Rectal smooth muscle tissue (tissue), 1 donor: ENCODE data around the gene LRRC42.

Experiments used
- H3K27ac ChIP-seq: one replicate; pipeline ENCODE4 v1.7.0; 2013; ENCODE audit warnings: low read depth, low read length, inconsistent platforms
- H3K27me3 ChIP-seq: one replicate; pipeline ENCODE4 v1.7.0; 2013; ENCODE audit warnings: low read length; ENCODE audit not compliant: control insufficient read depth, insufficient read depth
- H3K36me3 ChIP-seq: one replicate; pipeline ENCODE4 v1.7.0; 2013; ENCODE audit warnings: low read length; ENCODE audit not compliant: control insufficient read depth, insufficient read depth
- H3K4me1 ChIP-seq: one replicate; pipeline ENCODE4 v1.7.0; 2013; ENCODE audit warnings: low read length; ENCODE audit not compliant: control insufficient read depth, insufficient read depth
- H3K4me3 ChIP-seq: one replicate; pipeline ENCODE4 v1.7.0; 2013; ENCODE audit warnings: low read length
- H3K9ac ChIP-seq: one replicate; pipeline ENCODE4 v1.7.0; 2013; ENCODE audit warnings: low read length

Gene LRRC42

DNA sequence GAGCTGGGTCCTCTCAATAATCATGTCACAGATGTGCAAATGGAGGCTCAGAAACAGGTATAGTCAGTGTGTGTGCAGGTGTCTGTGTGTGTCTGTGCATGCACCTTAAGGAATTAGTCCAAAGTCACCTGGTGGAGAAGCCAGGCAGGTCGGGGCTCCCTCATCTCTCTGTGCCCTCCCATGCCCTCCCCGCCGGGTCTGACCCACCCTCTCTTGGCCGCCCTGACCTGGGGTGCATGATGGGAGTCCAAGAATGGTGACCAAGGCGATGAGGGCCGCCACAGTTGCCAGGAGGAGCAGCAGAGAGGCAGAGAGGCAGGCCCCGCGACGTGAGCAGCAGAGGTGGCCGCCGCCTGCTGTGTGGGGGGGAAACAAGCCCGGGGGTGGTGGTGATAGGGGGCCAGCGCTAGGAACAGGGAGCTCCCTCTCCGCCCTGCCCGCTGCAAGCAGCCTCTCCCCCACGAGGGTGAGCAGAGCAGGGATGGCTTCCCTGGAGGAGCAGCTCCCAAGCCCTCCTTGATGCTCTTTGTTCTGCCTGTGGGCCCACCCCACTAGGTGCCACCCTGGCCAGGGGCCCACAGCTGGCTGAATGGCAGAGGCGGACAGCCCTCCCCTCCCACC, 68.0 kb downstream of the LRRC42 start:
- Histone ChIP-seq H3K4me3 (no peak overlapping the region), H3K4me1 (no peaks in the 10 kb centered on the region), H3K27ac (no peak overlapping the region), H3K27me3 (no peaks in the 10 kb centered on the region), H3K36me3 (no peaks in the 10 kb centered on the region), H3K9ac (no peak overlapping the region)

DNA sequence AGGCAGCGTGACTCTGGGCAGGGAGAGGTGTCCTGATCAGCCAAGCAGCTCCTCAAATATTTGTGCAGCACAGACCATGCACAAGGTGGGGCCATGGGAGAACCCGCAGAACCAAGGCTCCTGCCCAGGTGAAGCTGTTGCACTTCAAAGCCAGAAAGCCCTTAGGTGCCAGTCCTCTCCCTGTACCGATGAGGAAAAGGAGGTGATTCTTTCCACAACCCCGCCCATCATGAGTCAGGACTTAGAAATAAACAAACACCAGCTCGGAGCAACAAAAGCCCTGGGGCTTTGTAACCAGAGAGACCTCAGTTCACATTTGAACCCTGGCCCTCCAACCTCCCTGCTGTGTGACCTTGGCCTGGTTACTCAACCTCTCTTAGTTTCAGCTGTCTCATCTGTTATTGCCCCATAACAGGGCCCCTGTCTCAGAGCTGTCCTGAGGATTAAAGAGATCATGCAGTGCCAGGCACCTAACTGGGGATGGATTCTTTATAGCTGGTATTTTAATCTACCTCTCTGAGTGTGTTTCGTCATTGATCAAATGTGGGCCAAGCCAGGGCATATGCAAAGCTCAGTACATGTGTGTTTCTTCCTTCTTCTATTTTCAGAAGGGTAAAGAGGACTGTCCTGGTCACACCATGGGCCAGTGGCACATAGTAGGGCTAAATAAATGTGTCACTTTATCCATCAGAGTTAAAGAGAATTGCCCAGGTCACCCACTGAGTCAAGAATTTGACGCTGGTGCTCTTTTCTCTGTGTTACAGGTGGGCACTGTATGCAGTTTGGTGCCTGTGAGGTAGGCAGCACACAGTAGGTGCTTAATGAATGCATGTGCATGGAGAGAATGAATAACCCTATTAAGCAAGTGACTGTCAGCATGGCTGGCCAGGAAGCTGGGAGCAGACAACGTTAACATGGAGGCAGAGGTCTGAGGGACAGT, 70.5 kb downstream of the LRRC42 start:
- H3K27me3 ChIP-seq = no peaks in the 10 kb centered on the region
- H3K4me3 ChIP-seq = no peak overlapping the region
- no peaks in the 10 kb centered on the region for H3K4me1 ChIP-seq
- H3K36me3 ChIP-seq = no peaks in the 10 kb centered on the region
- H3K9ac ChIP-seq = no peak overlapping the region
- H3K27ac ChIP-seq = no peak overlapping the region
